Hepatocyte (in vitro differentiated cells): ENCODE measurements around the gene MRTFA. TPM values are rescaled to one million over a fixed set of nuclear protein-coding genes. Genes with fewer than 3 reads are reported as not detected.
"Not testable (repeated sequence)": the region's sequence is repeated elsewhere in the genome, so short reads cannot be mapped to it uniquely, and the experiment has no call there.

Experiments
- DNase-seq: peaks from one replicate; pipeline ENCODE4 v3.0.0-alpha.2; 2016; ENCODE audit warnings: low spot score
- H2AFZ ChIP-seq: fragments of 200-600 bp; sonication (generic); 2 replicates; pipeline ENCODE4 v1.6.0; 2016; ENCODE audit warnings: antibody characterized with exemption, mild to moderate bottlenecking
- H3K27ac ChIP-seq: fragments of 200-600 bp; sonication (generic); 2 replicates; pipeline ENCODE4 v1.5.1; 2016; ENCODE audit warnings: mild to moderate bottlenecking
- H3K27me3 ChIP-seq: fragments of 200-600 bp; sonication (generic); 2 replicates; pipeline ENCODE4 v1.6.1; 2016
- H3K36me3 ChIP-seq: fragments of 200-600 bp; sonication (generic); replicated peaks from 2 replicates; pipeline ENCODE4 v1.5.1; 2016; ENCODE audit warnings: low read depth; ENCODE audit not compliant: insufficient read depth
- H3K4me1 ChIP-seq: fragments of 200-600 bp; sonication (generic); 2 replicates; pipeline ENCODE4 v1.5.1; 2016; ENCODE audit warnings: mild to moderate bottlenecking, moderate library complexity; ENCODE audit not compliant: insufficient read depth
- H3K4me2 ChIP-seq: fragments of 200-600 bp; sonication (generic); 2 replicates; pipeline ENCODE4 v1.6.0; 2016
- H3K4me3 ChIP-seq: fragments of 200-600 bp; sonication (generic); 2 replicates; pipeline ENCODE4 v1.5.1; 2016; ENCODE audit warnings: mild to moderate bottlenecking
- H3K79me2 ChIP-seq: fragments of 200-600 bp; sonication (generic); 2 replicates; pipeline ENCODE4 v1.6.0; 2017; ENCODE audit warnings: mild to moderate bottlenecking
- H3K9me2 ChIP-seq: fragments of 200-600 bp; sonication (generic); replicated peaks from 2 replicates; pipeline ENCODE4 v1.6.0; 2017; ENCODE audit warnings: mild to moderate bottlenecking; ENCODE audit not compliant: insufficient read depth
- H3K9me3 ChIP-seq: fragments of 200-600 bp; sonication (generic); 2 replicates; pipeline ENCODE4 v1.5.1; 2016; ENCODE audit warnings: low read depth, mild to moderate bottlenecking
- H4K20me1 ChIP-seq: fragments of 200-600 bp; sonication (generic); 2 replicates; pipeline ENCODE4 v1.6.0; 2016; ENCODE audit warnings: mild to moderate bottlenecking; ENCODE audit not compliant: insufficient read depth, poor library complexity, severe bottlenecking
- CTCF ChIP-seq: fragments of 200-600 bp; sonication (generic); IDR thresholded peaks from 2 replicates; pipeline ENCODE4 v1.5.1; 2016; ENCODE audit warnings: antibody characterized with exemption, mild to moderate bottlenecking; ENCODE audit not compliant: poor library complexity
- EZH2 ChIP-seq: fragments of 200-600 bp; sonication (generic); IDR thresholded peaks from 2 replicates; pipeline ENCODE4 v1.6.1; 2016; ENCODE audit warnings: antibody characterized with exemption, mild to moderate bottlenecking, borderline replicate concordance
- EZH2phosphoT487 ChIP-seq: fragments of 200-600 bp; sonication (generic); IDR thresholded peaks from one replicate; pipeline ENCODE4 v1.6.1; 2018; ENCODE audit warnings: antibody characterized with exemption, mild to moderate bottlenecking, low read depth, moderate library complexity; ENCODE audit not compliant: unreplicated experiment, severe bottlenecking
- WGBS: methylation state at CpG from one replicate; pipeline ENCODE4 v1.1.6; 2016; ENCODE audit warnings: low lambda C conversion rate; ENCODE audit errors: missing lambda C conversion rate; 5-methylcytosine and 5-hydroxymethylcytosine counted together
- polyA plus RNA-seq: library from polyadenylated mRNA; unstranded; fragments of >200 nt; fragmentation: Nextera tagmentation; extraction: Ambion mirVana; gene quantifications from 2 replicates; pipeline ENCODE4 v1.2.1, GENCODE V29; 2016
- total RNA-seq: library from RNA; depleted of rRNA; stranded (reverse); fragments of >200 nt; gene quantifications from 2 replicates; pipeline ENCODE4 v1.2.3, GENCODE V29; 2014

The MRTFA gene
- total and polyA plus RNA-seq, 2 experiments from 2014 or later = 19.0 to 29.7 TPM

GRCh38 chr22:40599731-40600130 is 36.8 kb downstream of the MRTFA start:
- H3K27ac ChIP-seq = no peak overlapping the region
- no peak overlapping the region for H3K4me3 ChIP-seq
- H3K9me2 ChIP-seq = no peaks in the 10 kb centered on the region
- 97% methylated on average over 6 of the region's 6 CpGs for WGBS
- peaks cover 96% of the 10 kb centered on the region for H3K79me2 ChIP-seq
- no peaks in the 10 kb centered on the region for H4K20me1 ChIP-seq
- peaks cover 24% of the 10 kb centered on the region for H3K4me1 ChIP-seq
- no peak overlapping the region for H2AFZ ChIP-seq
- TF ChIP-seq CTCF = no peak
- no peak for TF ChIP-seq EZH2
- no peak for TF ChIP-seq EZH2phosphoT487
- DNase-seq = no peak
- no peaks in the 10 kb centered on the region for H3K36me3 ChIP-seq
- H3K27me3 ChIP-seq = no peaks in the 10 kb centered on the region
- H3K9me3 ChIP-seq = no peaks in the 10 kb centered on the region
- no peak overlapping the region for H3K4me2 ChIP-seq

- 90% methylated on average over 10 of the region's 10 CpGs for WGBS
- H3K4me1 ChIP-seq = peaks cover 24% of the 10 kb centered on the region
- H3K27ac ChIP-seq = not testable (repeated sequence)
Observed at GRCh38 chr22:40598712-40599111, 37.8 kb downstream of the MRTFA start.

GRCh38 chr22:40597526-40598430 is 38.7 kb downstream of the MRTFA start:
- Histone ChIP-seq H3K27me3 (no peaks in the 10 kb centered on the region), H3K4me3 (no peak overlapping the region), H3K9me2 (no peaks in the 10 kb centered on the region), H3K36me3 (no peaks in the 10 kb centered on the region), H3K4me2 (peak overlapping the region; percentile 18), H3K79me2 (peaks cover 95% of the 10 kb centered on the region), H3K27ac (peak overlapping the region; percentile 10), H3K9me3 (no peaks in the 10 kb centered on the region), H4K20me1 (no peaks in the 10 kb centered on the region), H2AFZ (no peak overlapping the region), H3K4me1 (peaks cover 14% of the 10 kb centered on the region)
- WGBS = 67% methylated on average over 7 of the region's 7 CpGs
- DNase-seq = no peak
- TF ChIP-seq CTCF = no peak
- no peak for TF ChIP-seq EZH2phosphoT487
- no peak for TF ChIP-seq EZH2

More at GRCh38 chr22:40598712-40599111, 37.8 kb downstream of the MRTFA start:
- not testable (repeated sequence) for H3K9me2 ChIP-seq, DNase-seq, H3K4me2 ChIP-seq, H2AFZ ChIP-seq, H3K4me3 ChIP-seq, H3K36me3 ChIP-seq, H4K20me1 ChIP-seq, H3K27me3 ChIP-seq, H3K9me3 ChIP-seq
- peaks cover 95% of the 10 kb centered on the region for H3K79me2 ChIP-seq

- no peaks in the 10 kb centered on the region for H3K36me3 ChIP-seq
- H3K9me2 ChIP-seq = no peaks in the 10 kb centered on the region
- no peaks in the 10 kb centered on the region for H3K27me3 ChIP-seq
- no peak overlapping the region for H2AFZ ChIP-seq
- no peaks in the 10 kb centered on the region for H3K9me3 ChIP-seq
- peaks cover 12% of the 10 kb centered on the region for H3K4me1 ChIP-seq
- no peak for DNase-seq
- 91% methylated on average over 2 of the region's 2 CpGs for WGBS
- H3K79me2 ChIP-seq = peaks cover 95% of the 10 kb centered on the region
- no peak overlapping the region for H3K4me3 ChIP-seq
- H3K27ac ChIP-seq = no peak overlapping the region
- TF ChIP-seq CTCF (no peak), EZH2phosphoT487 (no peak), EZH2 (no peak)
- H3K4me2 ChIP-seq = no peak overlapping the region
- peaks cover 3% of the 10 kb centered on the region for H4K20me1 ChIP-seq
Observed at GRCh38 chr22:40595497-40596234, 40.9 kb downstream of the MRTFA start.
